ENCODE measurements around the gene GNA12. TPM values are rescaled to one million over a fixed set of nuclear protein-coding genes. Genes with fewer than 3 reads are reported as not detected.

The GNA12 gene
- 16.4 TPM for polyA plus RNA-seq

- Mint-ChIP-seq H3K9me3 (no peaks in the 10 kb centered on the region), H3K4me3 (peak within 1 kb of the TSS; percentile 88 to 98 (median 94)), H3K27me3 (no peaks in the 10 kb centered on the region), H3K4me1 (peaks cover 31 to 40% (median 32%) of the 10 kb centered on the region in 3 donors), H3K27ac (peak within 1 kb of the TSS; percentile 86 to 93 (median 87)), H3K36me3 (peaks cover 6% of the 10 kb centered on the region)
Observed at GRCh38 chr7:2844153-2845033, at the start of gene GNA12. Gene GNA12, minus strand, starts transcription at chr7:2844308. Its CDS starts 147 bp downstream, at chr7:2844161.

GRCh38 chr7:2893411-2893861 is 49.3 kb upstream of the GNA12 start:
- Mint-ChIP-seq H3K27me3 (peaks cover 1% of the 10 kb centered on the region), H3K4me3 (peak overlapping the region; percentile 44 to 90 (median 68)), H3K4me1 (peaks cover 14 to 25% (median 22%) of the 10 kb centered on the region in 3 donors), H3K27ac (no peak overlapping the region), H3K36me3 (no peaks in the 10 kb centered on the region), H3K9me3 (no peaks in the 10 kb centered on the region)

- Mint-ChIP-seq H3K4me3 (peak overlapping the region in 3 of 4 donors; percentile 32 to 78 (median 49)), H3K27ac (peak overlapping the region in 1 of 3 donors; percentile 82), H3K27me3 (peaks cover 1% of the 10 kb centered on the region), H3K9me3 (no peaks in the 10 kb centered on the region), H3K36me3 (no peaks in the 10 kb centered on the region), H3K4me1 (peaks cover 14 to 25% (median 22%) of the 10 kb centered on the region in 3 donors)
Observed at GRCh38 chr7:2892549-2892948, 48.4 kb upstream of the GNA12 start.

GRCh38 chr7:2887816-2888215 is 43.7 kb upstream of the GNA12 start:
- Mint-ChIP-seq H3K36me3 (no peaks in the 10 kb centered on the region), H3K27me3 (peaks cover 3% of the 10 kb centered on the region), H3K9me3 (peaks cover 0 to 2% (median 0%) of the 10 kb centered on the region in 3 donors), H3K27ac (no peak overlapping the region), H3K4me1 (peaks cover 7 to 11% (median 10%) of the 10 kb centered on the region in 3 donors), H3K4me3 (no peak overlapping the region)

- Mint-ChIP-seq H3K27ac (peak overlapping the region in 1 of 3 donors; percentile 6), H3K9me3 (peaks cover 0 to 2% (median 0%) of the 10 kb centered on the region in 3 donors), H3K27me3 (peaks cover 3% of the 10 kb centered on the region), H3K4me1 (peaks cover 5 to 7% (median 6%) of the 10 kb centered on the region in 3 donors), H3K36me3 (no peaks in the 10 kb centered on the region), H3K4me3 (peak overlapping the region in 1 of 4 donors; percentile 3)
Observed at GRCh38 chr7:2886900-2887299, 42.8 kb upstream of the GNA12 start.

GRCh38 chr7:2886391-2886790 is 42.3 kb upstream of the GNA12 start:
- Mint-ChIP-seq H3K9me3 (peaks cover 0 to 2% (median 0%) of the 10 kb centered on the region in 3 donors), H3K4me1 (peaks cover 5 to 7% (median 6%) of the 10 kb centered on the region in 3 donors), H3K4me3 (peak overlapping the region in 2 of 4 donors; percentile 12 to 48), H3K27me3 (peaks cover 3% of the 10 kb centered on the region), H3K36me3 (no peaks in the 10 kb centered on the region), H3K27ac (peak overlapping the region in 1 of 3 donors; percentile 6)

GRCh38 chr7:2884161-2884560 is 40.1 kb upstream of the GNA12 start:
- Mint-ChIP-seq H3K9me3 (peaks cover 0 to 4% (median 2%) of the 10 kb centered on the region in 3 donors), H3K4me3 (no peak overlapping the region), H3K36me3 (no peaks in the 10 kb centered on the region), H3K27ac (no peak overlapping the region), H3K27me3 (peaks cover 3% of the 10 kb centered on the region), H3K4me1 (peaks cover 5 to 10% (median 7%) of the 10 kb centered on the region in 3 donors)

GRCh38 chr7:2883101-2883500 is 39.0 kb upstream of the GNA12 start:
- peaks cover 0 to 4% (median 2%) of the 10 kb centered on the region in 3 donors for H3K9me3 Mint-ChIP-seq
- H3K36me3 Mint-ChIP-seq, result no peaks in the 10 kb centered on the region
- H3K4me1 Mint-ChIP-seq, result peaks cover 8 to 17% (median 11%) of the 10 kb centered on the region in 3 donors
- peaks cover 2% of the 10 kb centered on the region for H3K27me3 Mint-ChIP-seq
- H3K27ac Mint-ChIP-seq, result no peak overlapping the region
- no peak overlapping the region for H3K4me3 Mint-ChIP-seq

GRCh38 chr7:2882111-2882510 is 38.0 kb upstream of the GNA12 start:
- peaks cover 0 to 4% (median 1%) of the 10 kb centered on the region in 3 donors for H3K9me3 Mint-ChIP-seq

GRCh38 chr7:2880874-2881533 is 36.9 kb upstream of the GNA12 start:
- Mint-ChIP-seq H3K4me3 (no peak overlapping the region), H3K9me3 (peaks cover 0 to 4% (median 0%) of the 10 kb centered on the region in 3 donors), H3K4me1 (peaks cover 3 to 14% (median 8%) of the 10 kb centered on the region in 3 donors), H3K27ac (no peak overlapping the region), H3K27me3 (peaks cover 2% of the 10 kb centered on the region), H3K36me3 (no peaks in the 10 kb centered on the region)

More at GRCh38 chr7:2882111-2882510, 38.0 kb upstream of the GNA12 start:
- H3K27ac Mint-ChIP-seq, result peak overlapping the region in 1 of 3 donors; percentile 80
- H3K4me1 Mint-ChIP-seq, result peaks cover 6 to 16% (median 10%) of the 10 kb centered on the region in 3 donors
- no peaks in the 10 kb centered on the region for H3K36me3 Mint-ChIP-seq
- no peak overlapping the region for H3K4me3 Mint-ChIP-seq
- H3K27me3 Mint-ChIP-seq, result peaks cover 2% of the 10 kb centered on the region

GRCh38 chr7:2880051-2880450 is 35.9 kb upstream of the GNA12 start:
- Mint-ChIP-seq H3K27ac (no peak overlapping the region), H3K9me3 (peaks cover 0 to 4% (median 0%) of the 10 kb centered on the region in 3 donors), H3K4me1 (peaks cover 3 to 14% (median 8%) of the 10 kb centered on the region in 3 donors), H3K27me3 (no peaks in the 10 kb centered on the region), H3K36me3 (no peaks in the 10 kb centered on the region), H3K4me3 (no peak overlapping the region)

GRCh38 chr7:2879354-2879753 is 35.2 kb upstream of the GNA12 start:
- Mint-ChIP-seq H3K9me3 (peaks cover 0 to 4% (median 0%) of the 10 kb centered on the region in 3 donors), H3K36me3 (no peaks in the 10 kb centered on the region), H3K27me3 (no peaks in the 10 kb centered on the region), H3K4me1 (peaks cover 3 to 14% (median 8%) of the 10 kb centered on the region in 3 donors), H3K4me3 (peak overlapping the region in 1 of 4 donors; percentile 38), H3K27ac (no peak overlapping the region)

- Mint-ChIP-seq H3K36me3 (no peaks in the 10 kb centered on the region), H3K9me3 (peaks cover 0 to 4% (median 0%) of the 10 kb centered on the region in 3 donors), H3K4me1 (peaks cover 8 to 17% (median 8%) of the 10 kb centered on the region in 3 donors), H3K27me3 (no peaks in the 10 kb centered on the region), H3K4me3 (peak overlapping the region in 1 of 4 donors; percentile 8), H3K27ac (no peak overlapping the region)
Observed at GRCh38 chr7:2878306-2878705, 34.2 kb upstream of the GNA12 start.

GRCh38 chr7:2876031-2876731 is 32.1 kb upstream of the GNA12 start:
- Mint-ChIP-seq H3K9me3 (peaks cover 0 to 4% (median 0%) of the 10 kb centered on the region in 3 donors), H3K27ac (no peak overlapping the region), H3K4me3 (no peak overlapping the region), H3K4me1 (peaks cover 8 to 21% (median 13%) of the 10 kb centered on the region in 3 donors), H3K36me3 (no peaks in the 10 kb centered on the region), H3K27me3 (no peaks in the 10 kb centered on the region)
